Inflammatory macrophage (primary cell): Measurements from ENCODE around the gene COL23A1.

Source experiments
- DNase-seq, 2 donors: peaks; one replicate each; pipeline ENCODE4 v3.0.0-alpha.2; 2020 to 2022

Gene COL23A1

GRCh38 chr5:178334861-178335260 lies 255.3 kb downstream of the COL23A1 start:
- DNase-seq, result peak; percentile 63 to 79

- DNase-seq, result peak in 1 of 2 donors; percentile 71
Measured at GRCh38 chr5:178333821-178334481, 256.2 kb downstream of the COL23A1 start.

GRCh38 chr5:178332210-178332641 lies 258.0 kb downstream of the COL23A1 start:
- DNase-seq, result no peak

- no peak for DNase-seq
Measured at GRCh38 chr5:178331491-178331996, 258.6 kb downstream of the COL23A1 start.

GRCh38 chr5:178330791-178331404 lies 259.3 kb downstream of the COL23A1 start:
- DNase-seq, result peak; percentile 64 to 84

GRCh38 chr5:178328826-178329730 lies 261.1 kb downstream of the COL23A1 start:
- no peak for DNase-seq

- DNase-seq, result peak; percentile 16 to 58
Measured at GRCh38 chr5:178327931-178328711, 262.1 kb downstream of the COL23A1 start.

- no peak for DNase-seq
Measured at GRCh38 chr5:178327446-178327845, 262.7 kb downstream of the COL23A1 start.

GRCh38 chr5:178326374-178326715 lies 263.8 kb downstream of the COL23A1 start:
- no peak for DNase-seq

- DNase-seq, result no peak
Measured at GRCh38 chr5:178325679-178326373, 264.4 kb downstream of the COL23A1 start.

- no peak for DNase-seq
Measured at GRCh38 chr5:178325311-178325678, 264.9 kb downstream of the COL23A1 start.

GRCh38 chr5:178324481-178325310 lies 265.5 kb downstream of the COL23A1 start:
- DNase-seq, result no peak

GRCh38 chr5:178323961-178324360 lies 266.2 kb downstream of the COL23A1 start:
- DNase-seq, result no peak

GRCh38 chr5:178323541-178323865 lies 266.7 kb downstream of the COL23A1 start:
- no peak for DNase-seq

- no peak for DNase-seq
Measured at GRCh38 chr5:178322736-178323540, 267.3 kb downstream of the COL23A1 start.

GRCh38 chr5:178320281-178320855 lies 269.8 kb downstream of the COL23A1 start:
- DNase-seq, result no peak

GRCh38 chr5:178319541-178320041 lies 270.6 kb downstream of the COL23A1 start:
- no peak for DNase-seq

GRCh38 chr5:178318893-178319292 lies 271.3 kb downstream of the COL23A1 start:
- DNase-seq, result no peak

- no peak for DNase-seq
Measured at GRCh38 chr5:178318382-178318781, 271.8 kb downstream of the COL23A1 start.

- peak; percentile 6 to 30 for DNase-seq
Measured at GRCh38 chr5:178317727-178318126, 272.5 kb downstream of the COL23A1 start.
